Breast epithelium (tissue), 3 donors: ENCODE results near the gene PFN1.

Experiments used
- POLR2AphosphoS5 ChIP-seq, 3 donors: sonication (generic); formaldehyde crosslinking; IDR thresholded peaks; one replicate each; pipeline ENCODE4 v1.6.1; 2017; ENCODE audit warnings: antibody characterized with exemption in 3 of 3
- TF ChIP-seq, protein P1 (sequence below), 3 donors: fragments of 450-650 bp; IDR thresholded peaks; one replicate each; pipeline ENCODE4 v1.5.1; 2016 to 2017; ENCODE audit warnings: antibody characterized with exemption in 3 of 3, mild to moderate bottlenecking in 3 of 3, moderate library complexity in 3 of 3

DNA sequence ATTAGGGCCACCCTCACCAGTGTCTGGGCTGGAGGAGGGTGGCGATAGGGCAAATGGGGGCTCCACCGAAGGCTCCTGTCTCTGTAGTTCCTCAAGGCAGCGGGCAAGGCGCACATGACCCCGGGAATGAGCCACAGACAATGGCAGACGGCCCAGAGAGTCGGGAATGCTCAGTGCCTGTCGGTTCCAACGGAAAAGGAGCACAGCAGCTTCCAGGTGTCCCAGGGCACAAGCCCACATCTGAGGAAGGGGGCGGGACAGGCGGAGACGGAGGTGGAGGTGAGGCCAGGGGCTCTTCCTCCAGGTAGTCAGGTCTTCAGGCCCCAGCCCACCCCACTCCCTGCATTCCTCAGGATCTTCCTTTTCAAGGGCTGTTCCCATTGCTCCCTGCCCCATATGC is 24.4 kb upstream of the PFN1 start:
- TF ChIP-seq, protein P1, sequence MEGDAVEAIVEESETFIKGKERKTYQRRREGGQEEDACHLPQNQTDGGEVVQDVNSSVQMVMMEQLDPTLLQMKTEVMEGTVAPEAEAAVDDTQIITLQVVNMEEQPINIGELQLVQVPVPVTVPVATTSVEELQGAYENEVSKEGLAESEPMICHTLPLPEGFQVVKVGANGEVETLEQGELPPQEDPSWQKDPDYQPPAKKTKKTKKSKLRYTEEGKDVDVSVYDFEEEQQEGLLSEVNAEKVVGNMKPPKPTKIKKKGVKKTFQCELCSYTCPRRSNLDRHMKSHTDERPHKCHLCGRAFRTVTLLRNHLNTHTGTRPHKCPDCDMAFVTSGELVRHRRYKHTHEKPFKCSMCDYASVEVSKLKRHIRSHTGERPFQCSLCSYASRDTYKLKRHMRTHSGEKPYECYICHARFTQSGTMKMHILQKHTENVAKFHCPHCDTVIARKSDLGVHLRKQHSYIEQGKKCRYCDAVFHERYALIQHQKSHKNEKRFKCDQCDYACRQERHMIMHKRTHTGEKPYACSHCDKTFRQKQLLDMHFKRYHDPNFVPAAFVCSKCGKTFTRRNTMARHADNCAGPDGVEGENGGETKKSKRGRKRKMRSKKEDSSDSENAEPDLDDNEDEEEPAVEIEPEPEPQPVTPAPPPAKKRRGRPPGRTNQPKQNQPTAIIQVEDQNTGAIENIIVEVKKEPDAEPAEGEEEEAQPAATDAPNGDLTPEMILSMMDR (IDR thresholded peaks at IDR 0.05) = no peak
- TF ChIP-seq POLR2AphosphoS5 (IDR thresholded peaks at IDR 0.05) = no peak
